Hindlimb muscle (tissue), 1 donor: Measurements from ENCODE around the gene NTMT1. TPM values are rescaled to one million over a fixed set of nuclear protein-coding genes. Genes with fewer than 3 reads are reported as not detected.
"Not testable (repeated sequence)": the region's sequence is repeated elsewhere in the genome, so short reads cannot be mapped to it uniquely, and the experiment has no call there.

ENCODE experiments used
- DNase-seq: peaks from one replicate; pipeline ENCODE4 v3.0.0-alpha.2; 2013
- polyA plus RNA-seq: library from polyadenylated mRNA; unstranded; fragments of 120-200 nt; gene quantifications from one replicate; pipeline ENCODE4 v1.2.1, GENCODE V29; 2013; ENCODE audit not compliant: insufficient read length

NTMT1 gene
- polyA plus RNA-seq, 1 donor: 40.1 TPM

- no peak for DNase-seq
Measured at GRCh38 chr9:129615407-129616285, 10.3 kb upstream of the NTMT1 start.

GRCh38 chr9:129617167-129617566, 8.8 kb upstream of the NTMT1 start:
- no peak for DNase-seq

- DNase-seq: no peak
Measured at GRCh38 chr9:129619787-129620668, 5.9 kb upstream of the NTMT1 start.

- no peak for DNase-seq
Measured at GRCh38 chr9:129620669-129621295, 5.2 kb upstream of the NTMT1 start, which contains the start of gene C9orf50. C9orf50 (minus strand) TSS chr9:129621101; CDS start chr9:129620574, 527 bp downstream.

- no peak for DNase-seq
Measured at GRCh38 chr9:129623331-129623730, 2.6 kb upstream of the NTMT1 start.

- no peak for DNase-seq
Measured at GRCh38 chr9:129624168-129624759, 1.7 kb upstream of the NTMT1 start.

GRCh38 chr9:129624947-129625346, 1.0 kb upstream of the NTMT1 start:
- no peak for DNase-seq

GRCh38 chr9:129626625-129627284, 792 bp downstream of the NTMT1 start:
- DNase-seq: no peak

- no peak for DNase-seq
Measured at GRCh38 chr9:129627556-129628440, 1.8 kb downstream of the NTMT1 start.

GRCh38 chr9:129628709-129629108, 2.7 kb downstream of the NTMT1 start:
- no peak for DNase-seq

- no peak for DNase-seq
Measured at GRCh38 chr9:129629251-129629820, 3.4 kb downstream of the NTMT1 start.

GRCh38 chr9:129630967-129631673, 5.2 kb downstream of the NTMT1 start:
- DNase-seq: no peak

- no peak for DNase-seq
Measured at GRCh38 chr9:129631674-129632129, 5.7 kb downstream of the NTMT1 start.

GRCh38 chr9:129632460-129632859, 6.5 kb downstream of the NTMT1 start:
- DNase-seq: no peak

GRCh38 chr9:129633207-129633606, 7.2 kb downstream of the NTMT1 start:
- no peak for DNase-seq

GRCh38 chr9:129633848-129634247, 7.9 kb downstream of the NTMT1 start:
- no peak for DNase-seq

GRCh38 chr9:129635099-129636065, 9.4 kb downstream of the NTMT1 start:
- no peak for DNase-seq

GRCh38 chr9:129636343-129636742, 10.4 kb downstream of the NTMT1 start:
- not testable (repeated sequence) for DNase-seq
